SK-N-SH (cell line): Measurements from ENCODE around the gene CATSPERB. TPM values are rescaled to one million over a fixed set of nuclear protein-coding genes. Genes with fewer than 3 reads are reported as not detected.
"Not testable (repeated sequence)": the region's sequence is repeated elsewhere in the genome, so short reads cannot be mapped to it uniquely, and the experiment has no call there.

Experiments
- CTCF ChIA-PET: fragments of 300-600, 350-600 bp; formaldehyde crosslinking; extraction: SDS; loops from one replicate; lab custom pipeline; 2021; lab: Yijun Ruan, JAX
- POLR2A ChIA-PET: fragments of 350-600 bp; sonication (Branson Sonifier 250); formaldehyde crosslinking; extraction: SDS; loops from one replicate; lab custom pipeline; 2020; ENCODE audit warnings: antibody characterized with exemption, inconsistent platforms; lab: Yijun Ruan, JAX
- DNase-seq: peaks from one replicate; pipeline ENCODE4 v3.0.0; 2012
- H2AFZ ChIP-seq: fragments of 200-600 bp; sonication (generic); 2 replicates; pipeline ENCODE4 v1.8.1; 2016; ENCODE audit warnings: antibody characterized with exemption, mild to moderate bottlenecking, low read depth
- H3F3A ChIP-seq: fragments of 200-600 bp; sonication (generic); replicated peaks from 2 replicates; pipeline ENCODE3; 2016; ENCODE audit warnings: antibody characterized with exemption, mild to moderate bottlenecking; ENCODE audit not compliant: insufficient read depth
- H3K27ac ChIP-seq, 2 experiments: fragments of 200-500 bp in 1 of 2; fragments of 200-600 bp in 1 of 2; sonication (Bioruptor generic) in 1 of 2; sonication (generic), shearing (Covaris generic) in 1 of 2; 2 replicates each; pipeline versions ENCODE4 v1.5.1 to v1.6.1; 2014 to 2016; ENCODE audit warnings: low read depth in 2 of 2, inconsistent platforms in 1 of 2, low read length in 1 of 2, mild to moderate bottlenecking in 1 of 2, mixed read lengths in 1 of 2
- H3K27me3 ChIP-seq: fragments of 200-600 bp; sonication (generic), shearing (Covaris generic); 2 replicates; pipeline ENCODE4 v1.6.1; 2016; ENCODE audit warnings: mixed run types; ENCODE audit not compliant: insufficient read depth
- H3K36me3 ChIP-seq, 2 experiments: fragments of 200-500 bp in 1 of 2; fragments of 200-600 bp in 1 of 2; sonication (Bioruptor generic) in 1 of 2; sonication (generic) in 1 of 2; replicated peaks in 1 of 2; 2 replicates each; pipeline versions ENCODE3 to v1.5.1; 2014 to 2016; ENCODE audit warnings: low read length in 1 of 2, mild to moderate bottlenecking in 1 of 2; ENCODE audit not compliant: insufficient read depth in 2 of 2, control insufficient read depth in 1 of 2
- H3K4me1 ChIP-seq, 2 experiments: fragments of 200-500 bp in 1 of 2; fragments of 200-600 bp in 1 of 2; sonication (Bioruptor generic) in 1 of 2; sonication (generic), shearing (Covaris generic) in 1 of 2; 2 replicates each; pipeline versions ENCODE4 v1.5.1 to v1.6.1; 2014 to 2016; ENCODE audit warnings: low read depth in 1 of 2, low read length in 1 of 2, mixed run types in 1 of 2; ENCODE audit not compliant: insufficient read depth in 2 of 2, control insufficient read depth in 1 of 2
- H3K4me2 ChIP-seq: fragments of 200-600 bp; sonication (generic), shearing (Covaris generic); 2 replicates; pipeline ENCODE4 v1.6.1; 2017; ENCODE audit warnings: mixed run types
- H3K4me3 ChIP-seq, 2 experiments: fragments of 200-500 bp in 1 of 2; fragments of 200-600 bp in 1 of 2; sonication (Bioruptor generic) in 1 of 2; sonication (generic), shearing (Covaris generic) in 1 of 2; 2 replicates each; pipeline versions ENCODE4 v1.5.1 to v1.8.1; 2014 to 2016; ENCODE audit warnings: low read depth in 2 of 2, inconsistent platforms in 1 of 2, low read length in 1 of 2, mild to moderate bottlenecking in 1 of 2, mixed read lengths in 1 of 2, moderate library complexity in 1 of 2
- H3K79me2 ChIP-seq: fragments of 200-600 bp; sonication (generic); 2 replicates; pipeline ENCODE4 v1.8.1; 2017; ENCODE audit warnings: mild to moderate bottlenecking; ENCODE audit not compliant: insufficient read depth
- H3K9ac ChIP-seq: fragments of 200-600 bp; sonication (generic); 2 replicates; pipeline ENCODE4 v1.6.1; 2017; ENCODE audit warnings: mixed run types
- H3K9me2 ChIP-seq: fragments of 200-600 bp; sonication (generic); 2 replicates; pipeline ENCODE4 v1.6.1; 2017; ENCODE audit warnings: mixed run types
- H3K9me3 ChIP-seq: fragments of 200-600 bp; sonication (generic); 2 replicates; pipeline ENCODE4 v1.6.1; 2017; ENCODE audit warnings: mixed run types, mild to moderate bottlenecking, moderate library complexity
- H4K20me1 ChIP-seq: fragments of 200-600 bp; sonication (generic); 2 replicates; pipeline ENCODE4 v1.6.1; 2017; ENCODE audit warnings: mild to moderate bottlenecking, mixed run types; ENCODE audit not compliant: insufficient read depth
- CHD2 ChIP-seq: fragments of 150-350 bp; IDR thresholded peaks from 2 replicates; pipeline ENCODE4 v1.6.1; 2018; ENCODE audit warnings: low read length; ENCODE audit not compliant: partially characterized antibody
- FOSL2 ChIP-seq: IDR thresholded peaks from 2 replicates; pipeline ENCODE4 v1.4.0; 2012; ENCODE audit warnings: low read depth, mild to moderate bottlenecking, moderate library complexity, borderline replicate concordance
- NRF1 ChIP-seq: IDR thresholded peaks from 2 replicates; pipeline ENCODE4 v1.6.1; 2012; ENCODE audit warnings: low read depth, mild to moderate bottlenecking, low read length
- RFX5 ChIP-seq: IDR thresholded peaks from 2 replicates; pipeline ENCODE4 v1.6.1; 2012; ENCODE audit warnings: mild to moderate bottlenecking, improper control_type of control experiment, low read length
- RXRA ChIP-seq: IDR thresholded peaks from 2 replicates; pipeline ENCODE4 v1.4.0; 2012; ENCODE audit warnings: low read depth, mild to moderate bottlenecking, borderline replicate concordance
- TAF1 ChIP-seq: IDR thresholded peaks from 2 replicates; pipeline ENCODE4 v1.6.1; 2012; ENCODE audit warnings: low read depth, mild to moderate bottlenecking, low read length, moderate library complexity, borderline replicate concordance
- TEAD4 ChIP-seq: IDR thresholded peaks from 2 replicates; pipeline ENCODE4 v1.4.0; 2012; ENCODE audit warnings: mild to moderate bottlenecking, borderline replicate concordance; ENCODE audit not compliant: insufficient read depth
- YY1 ChIP-seq: IDR thresholded peaks from 2 replicates; pipeline ENCODE4 v1.4.0; 2012; ENCODE audit warnings: low read depth, mild to moderate bottlenecking
- WGBS: methylation state at CpG from one replicate; pipeline ENCODE4 v1.1.6; 2017; ENCODE audit warnings: low lambda C conversion rate; 5-methylcytosine and 5-hydroxymethylcytosine counted together
- polyA plus RNA-seq, 3 experiments: library from polyadenylated mRNA; depleted of rRNA; stranded (reverse); fragments of >200 nt; gene quantifications; 2 replicates each; pipeline ENCODE4 v1.2.3, GENCODE V29; 2012
- TF ChIP-seq, protein P1 (sequence below): IDR thresholded peaks from 2 replicates; pipeline ENCODE4; 2012
- TF ChIP-seq, protein P2 (sequence below): fragments of 150-350 bp; IDR thresholded peaks from 2 replicates; pipeline ENCODE4 v1.6.1; 2016; ENCODE audit warnings: mild to moderate bottlenecking, low read depth, low read length

The CATSPERB gene
- polyA plus RNA-seq, 1 of the 3 experiments (the other 2 are of a cell fraction): 0.08 TPM

DNA sequence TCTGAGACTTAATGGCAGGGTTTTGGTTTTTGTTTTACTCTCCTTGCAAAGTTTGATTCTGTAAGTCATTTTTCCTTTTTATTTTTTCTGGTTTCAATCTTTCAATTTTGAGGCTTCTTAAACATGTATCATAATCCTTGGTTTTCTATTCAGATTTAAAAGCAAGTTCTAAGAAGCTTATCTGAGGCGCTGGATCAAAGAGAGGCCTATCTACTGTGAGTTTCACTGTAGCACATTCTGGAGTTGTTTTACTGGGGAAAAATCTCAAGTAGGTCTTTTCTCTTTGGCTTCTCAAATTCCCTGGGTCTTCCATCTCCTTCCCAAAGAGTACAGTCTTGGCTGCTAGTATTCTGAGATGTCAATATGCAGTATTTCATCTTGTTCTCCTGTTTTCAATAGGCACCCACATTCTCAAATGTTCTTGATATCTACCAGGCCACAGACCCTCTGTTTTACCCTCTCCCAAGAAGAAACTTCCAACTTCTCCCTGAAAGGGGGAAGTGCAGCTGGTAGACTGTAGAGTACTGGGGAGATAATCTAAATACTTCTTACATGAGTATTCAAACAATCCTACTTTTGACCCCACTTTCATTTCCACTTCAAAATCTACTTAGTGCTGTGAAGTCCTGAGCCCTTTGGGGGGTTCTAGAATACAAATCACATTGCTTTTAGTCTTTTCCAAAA lies 10.9 kb upstream of the CATSPERB start:
- H3K4me1 ChIP-seq: no peaks in the 10 kb centered on the region
- H3K9me2 ChIP-seq: no peaks in the 10 kb centered on the region
- no peaks in the 10 kb centered on the region for H3K79me2 ChIP-seq
- ChIA-PET POLR2A (no interaction called here), CTCF (no interaction called here)
- 10% methylated on average over 1 of the region's 1 CpG for WGBS
- H2AFZ ChIP-seq: no peak overlapping the region; the same call in 1 of the 2 replicates
- TF ChIP-seq, protein P1, sequence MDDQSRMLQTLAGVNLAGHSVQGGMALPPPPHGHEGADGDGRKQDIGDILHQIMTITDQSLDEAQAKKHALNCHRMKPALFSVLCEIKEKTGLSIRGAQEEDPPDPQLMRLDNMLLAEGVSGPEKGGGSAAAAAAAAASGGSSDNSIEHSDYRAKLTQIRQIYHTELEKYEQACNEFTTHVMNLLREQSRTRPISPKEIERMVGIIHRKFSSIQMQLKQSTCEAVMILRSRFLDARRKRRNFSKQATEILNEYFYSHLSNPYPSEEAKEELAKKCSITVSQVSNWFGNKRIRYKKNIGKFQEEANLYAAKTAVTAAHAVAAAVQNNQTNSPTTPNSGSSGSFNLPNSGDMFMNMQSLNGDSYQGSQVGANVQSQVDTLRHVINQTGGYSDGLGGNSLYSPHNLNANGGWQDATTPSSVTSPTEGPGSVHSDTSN: no peak
- no peak for TF ChIP-seq RFX5
- TF ChIP-seq FOSL2: no peak
- no peak for TF ChIP-seq TAF1
- TF ChIP-seq, protein P2, sequence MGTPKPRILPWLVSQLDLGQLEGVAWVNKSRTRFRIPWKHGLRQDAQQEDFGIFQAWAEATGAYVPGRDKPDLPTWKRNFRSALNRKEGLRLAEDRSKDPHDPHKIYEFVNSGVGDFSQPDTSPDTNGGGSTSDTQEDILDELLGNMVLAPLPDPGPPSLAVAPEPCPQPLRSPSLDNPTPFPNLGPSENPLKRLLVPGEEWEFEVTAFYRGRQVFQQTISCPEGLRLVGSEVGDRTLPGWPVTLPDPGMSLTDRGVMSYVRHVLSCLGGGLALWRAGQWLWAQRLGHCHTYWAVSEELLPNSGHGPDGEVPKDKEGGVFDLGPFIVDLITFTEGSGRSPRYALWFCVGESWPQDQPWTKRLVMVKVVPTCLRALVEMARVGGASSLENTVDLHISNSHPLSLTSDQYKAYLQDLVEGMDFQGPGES: no peak
- no peak for TF ChIP-seq YY1
- no peak for TF ChIP-seq RXRA
- TF ChIP-seq NRF1: no peak
- TF ChIP-seq TEAD4: no peak
- no peak for TF ChIP-seq CHD2
- H4K20me1 ChIP-seq: no peaks in the 10 kb centered on the region
- no peaks in the 10 kb centered on the region for H3K27me3 ChIP-seq
- H3K9ac ChIP-seq: no peak overlapping the region
- no peaks in the 10 kb centered on the region for H3F3A ChIP-seq
- DNase-seq: no peak
- H3K36me3 ChIP-seq: no peaks in the 10 kb centered on the region
- H3K9me3 ChIP-seq: no peaks in the 10 kb centered on the region
- H3K4me3 ChIP-seq: no peak overlapping the region
- H3K27ac ChIP-seq: no peak overlapping the region
- no peak overlapping the region for H3K4me2 ChIP-seq

DNA sequence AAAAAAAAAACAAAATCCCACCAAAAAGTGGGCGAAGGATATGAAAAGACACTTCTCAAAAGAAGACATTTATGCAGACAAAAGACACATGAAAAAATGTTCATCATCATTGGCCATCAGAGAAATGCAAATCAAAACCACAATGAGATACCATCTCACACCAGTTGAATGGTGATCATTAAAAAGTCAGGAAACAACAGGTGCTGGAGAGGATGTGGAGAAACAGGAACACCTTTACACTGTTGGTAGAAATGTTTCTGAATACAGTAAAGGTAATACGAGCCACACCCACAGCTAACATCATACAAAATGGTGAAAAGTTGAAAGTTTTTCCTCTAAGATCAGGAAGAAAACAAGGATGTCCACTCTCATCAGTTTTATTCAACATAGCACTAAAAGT lies 8.0 kb upstream of the CATSPERB start:
- POLR2A ChIA-PET, H3K9ac ChIP-seq, H3K4me2 ChIP-seq, H3K79me2 ChIP-seq, H3K4me1 ChIP-seq, H3K27ac ChIP-seq, H4K20me1 ChIP-seq, H3K9me2 ChIP-seq, DNase-seq, H3K9me3 ChIP-seq, H2AFZ ChIP-seq, H3K4me3 ChIP-seq, H3K36me3 ChIP-seq, H3F3A ChIP-seq, CTCF ChIA-PET, H3K27me3 ChIP-seq: not testable (repeated sequence)
- 10% methylated on average over 2 of the region's 2 CpGs for WGBS
